ENCODE data around the gene ASB8. TPM values are rescaled to one million over a fixed set of nuclear protein-coding genes. Genes with fewer than 3 reads are reported as not detected.

Gene ASB8
- total and polyA plus RNA-seq, 9 of the 15 experiments (the other 6 are each of a cell fraction or from before 2014, with no cell fraction given) = 13.3 to 29.0 (median 19.6) TPM

GRCh38 chr12:48197971-48198671 is 40.8 kb upstream of the ASB8 start (continued):
- no peak for TF ChIP-seq REST (IDR thresholded peaks at IDR 0.05; ENCODE audit: borderline replicate concordance)
- no peak; the same call in 1 of the 2 replicates for TF ChIP-seq REST (CRISPR knock-in tag; IDR thresholded peaks at IDR 0.05; ENCODE audit: low read depth)
- TF ChIP-seq ATF6 (CRISPR knock-in tag; IDR thresholded peaks at IDR 0.05) = peak; percentile 68
- TF ChIP-seq, protein P1, sequence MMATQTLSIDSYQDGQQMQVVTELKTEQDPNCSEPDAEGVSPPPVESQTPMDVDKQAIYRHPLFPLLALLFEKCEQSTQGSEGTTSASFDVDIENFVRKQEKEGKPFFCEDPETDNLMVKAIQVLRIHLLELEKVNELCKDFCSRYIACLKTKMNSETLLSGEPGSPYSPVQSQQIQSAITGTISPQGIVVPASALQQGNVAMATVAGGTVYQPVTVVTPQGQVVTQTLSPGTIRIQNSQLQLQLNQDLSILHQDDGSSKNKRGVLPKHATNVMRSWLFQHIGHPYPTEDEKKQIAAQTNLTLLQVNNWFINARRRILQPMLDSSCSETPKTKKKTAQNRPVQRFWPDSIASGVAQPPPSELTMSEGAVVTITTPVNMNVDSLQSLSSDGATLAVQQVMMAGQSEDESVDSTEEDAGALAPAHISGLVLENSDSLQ (IDR thresholded peaks at IDR 0.05) = peak; percentile 86
- TF ChIP-seq, protein P2, sequence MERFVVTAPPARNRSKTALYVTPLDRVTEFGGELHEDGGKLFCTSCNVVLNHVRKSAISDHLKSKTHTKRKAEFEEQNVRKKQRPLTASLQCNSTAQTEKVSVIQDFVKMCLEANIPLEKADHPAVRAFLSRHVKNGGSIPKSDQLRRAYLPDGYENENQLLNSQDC (CRISPR knock-in tag; IDR thresholded peaks at IDR 0.05) = no peak
- TF ChIP-seq HOMEZ (CRISPR knock-in tag; IDR thresholded peaks at IDR 0.05) = no peak
- peak; percentile 96 for TF ChIP-seq SUPT5H (IDR thresholded peaks at IDR 0.05)
- no peak for TF ChIP-seq HSF4 (CRISPR knock-in tag; IDR thresholded peaks at IDR 0.05; ENCODE audit: borderline replicate concordance)
- peak; percentile 70 for TF ChIP-seq RBBP5 (IDR thresholded peaks at IDR 0.05; ENCODE audit: borderline replicate concordance, insufficient read depth, low read length, poor library complexity, severe bottlenecking)
- TF ChIP-seq ZNF184 (CRISPR knock-in tag; IDR thresholded peaks at IDR 0.05) = no peak
- TF ChIP-seq MED1 (CRISPR knock-in tag; IDR thresholded peaks at IDR 0.05; ENCODE audit: borderline replicate concordance) = no peak
- peak; percentile 80; the same call in 1 of the 2 replicates for TF ChIP-seq BRD4 (IDR thresholded peaks at IDR 0.05)
- TF ChIP-seq, protein P3, sequence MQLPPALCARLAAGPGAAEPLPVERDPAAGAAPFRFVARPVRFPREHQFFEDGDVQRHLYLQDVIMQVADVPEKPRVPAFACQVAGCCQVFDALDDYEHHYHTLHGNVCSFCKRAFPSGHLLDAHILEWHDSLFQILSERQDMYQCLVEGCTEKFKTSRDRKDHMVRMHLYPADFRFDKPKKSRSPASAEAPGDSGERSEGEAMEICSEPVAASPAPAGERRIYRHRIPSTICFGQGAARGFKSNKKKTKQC (CRISPR knock-in tag; IDR thresholded peaks at IDR 0.05) = 0 out of 2 replicates have a peak, but pooled peaks have one; percentile 37
